ENCODE results near the gene RELCH. TPM values are rescaled to one million over a fixed set of nuclear protein-coding genes. Genes with fewer than 3 reads are reported as not detected.

Gene RELCH
- total and polyA plus RNA-seq, 2 of the 13 experiments (the other 11 are each of a cell fraction or from before 2014, with no cell fraction given): 5.6 to 31.7 TPM

GRCh38 chr18:62187543-62188510 lies 772 bp downstream of the RELCH start (continued):
- TF ChIP-seq CBX5 (CRISPR knock-in tag; IDR thresholded peaks at IDR 0.05; ENCODE audit: borderline replicate concordance): peak; percentile 49; the same call in 1 of the 2 replicates
- TF ChIP-seq SATB2 (CRISPR knock-in tag; IDR thresholded peaks at IDR 0.05): no peak
- TF ChIP-seq ZC3H13 (CRISPR knock-in tag; IDR thresholded peaks at IDR 0.05): peak; percentile 49; the same call in 1 of the 2 replicates
- peak; percentile 7; the same call in 1 of the 2 replicates for TF ChIP-seq MED1 (CRISPR knock-in tag; IDR thresholded peaks at IDR 0.05)
- no peak for TF ChIP-seq TFAP4 (IDR thresholded peaks at IDR 0.05; ENCODE audit: borderline replicate concordance, low read depth)
- 0 out of 2 replicates have a peak, but pooled peaks have one; percentile 8 for TF ChIP-seq ZSCAN9 (CRISPR knock-in tag; IDR thresholded peaks at IDR 0.05; ENCODE audit: borderline replicate concordance)
- peak; percentile 47; the same call in 1 of the 2 replicates for TF ChIP-seq NFKB2 (CRISPR knock-in tag; IDR thresholded peaks at IDR 0.05; ENCODE audit: borderline replicate concordance)
- no peak for TF ChIP-seq ZZZ3 (CRISPR knock-in tag; IDR thresholded peaks at IDR 0.05; ENCODE audit: borderline replicate concordance)
- TF ChIP-seq ZNF768 (CRISPR knock-in tag; IDR thresholded peaks at IDR 0.05): peak; percentile 50
- no peak for TF ChIP-seq NONO (IDR thresholded peaks at IDR 0.05)
- TF ChIP-seq NONO (CRISPR knock-in tag; conservative IDR thresholded peaks at IDR 0.05): peak; percentile 13; the same call in 1 of the 2 replicates
- 0 out of 2 replicates have a peak, but pooled peaks have one; percentile 6 for TF ChIP-seq ZBTB38 (CRISPR knock-in tag; IDR thresholded peaks at IDR 0.05)
- TF ChIP-seq, protein P1, sequence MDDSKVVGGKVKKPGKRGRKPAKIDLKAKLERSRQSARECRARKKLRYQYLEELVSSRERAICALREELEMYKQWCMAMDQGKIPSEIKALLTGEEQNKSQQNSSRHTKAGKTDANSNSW (CRISPR knock-in tag; IDR thresholded peaks at IDR 0.05; ENCODE audit: borderline replicate concordance): 0 out of 2 replicates have a peak, but pooled peaks have one; percentile 47
- peak; percentile 27; the same call in 1 of the 2 replicates for TF ChIP-seq RBFOX2 (IDR thresholded peaks at IDR 0.05; ENCODE audit: low read depth, low read length)
- peak; percentile 28; the same call in 1 of the 2 replicates for TF ChIP-seq KLF6 (CRISPR knock-in tag; IDR thresholded peaks at IDR 0.05)
- 0 out of 2 replicates have a peak, but pooled peaks have one; percentile 44 for TF ChIP-seq HOXA3 (CRISPR knock-in tag; IDR thresholded peaks at IDR 0.05)
- TF ChIP-seq CAMTA2 (CRISPR knock-in tag; IDR thresholded peaks at IDR 0.05; ENCODE audit: borderline replicate concordance): 0 out of 2 replicates have a peak, but pooled peaks have one; percentile 19
- TF ChIP-seq, protein P2, sequence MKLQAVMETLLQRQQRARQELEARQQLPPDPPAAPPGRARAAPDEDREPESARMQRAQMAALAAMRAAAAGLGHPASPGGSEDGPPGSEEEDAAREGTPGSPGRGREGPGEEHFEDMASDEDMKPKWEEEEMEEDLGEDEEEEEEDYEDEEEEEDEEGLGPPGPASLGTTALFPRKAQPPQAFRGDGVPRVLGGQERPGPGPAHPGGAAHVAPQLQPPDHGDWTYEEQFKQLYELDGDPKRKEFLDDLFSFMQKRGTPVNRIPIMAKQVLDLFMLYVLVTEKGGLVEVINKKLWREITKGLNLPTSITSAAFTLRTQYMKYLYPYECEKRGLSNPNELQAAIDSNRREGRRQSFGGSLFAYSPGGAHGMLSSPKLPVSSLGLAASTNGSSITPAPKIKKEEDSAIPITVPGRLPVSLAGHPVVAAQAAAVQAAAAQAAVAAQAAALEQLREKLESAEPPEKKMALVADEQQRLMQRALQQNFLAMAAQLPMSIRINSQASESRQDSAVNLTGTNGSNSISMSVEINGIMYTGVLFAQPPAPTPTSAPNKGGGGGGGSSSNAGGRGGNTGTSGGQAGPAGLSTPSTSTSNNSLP (IDR thresholded peaks at IDR 0.05; ENCODE audit: low read depth, low read length): no peak
- TF ChIP-seq, protein P3, sequence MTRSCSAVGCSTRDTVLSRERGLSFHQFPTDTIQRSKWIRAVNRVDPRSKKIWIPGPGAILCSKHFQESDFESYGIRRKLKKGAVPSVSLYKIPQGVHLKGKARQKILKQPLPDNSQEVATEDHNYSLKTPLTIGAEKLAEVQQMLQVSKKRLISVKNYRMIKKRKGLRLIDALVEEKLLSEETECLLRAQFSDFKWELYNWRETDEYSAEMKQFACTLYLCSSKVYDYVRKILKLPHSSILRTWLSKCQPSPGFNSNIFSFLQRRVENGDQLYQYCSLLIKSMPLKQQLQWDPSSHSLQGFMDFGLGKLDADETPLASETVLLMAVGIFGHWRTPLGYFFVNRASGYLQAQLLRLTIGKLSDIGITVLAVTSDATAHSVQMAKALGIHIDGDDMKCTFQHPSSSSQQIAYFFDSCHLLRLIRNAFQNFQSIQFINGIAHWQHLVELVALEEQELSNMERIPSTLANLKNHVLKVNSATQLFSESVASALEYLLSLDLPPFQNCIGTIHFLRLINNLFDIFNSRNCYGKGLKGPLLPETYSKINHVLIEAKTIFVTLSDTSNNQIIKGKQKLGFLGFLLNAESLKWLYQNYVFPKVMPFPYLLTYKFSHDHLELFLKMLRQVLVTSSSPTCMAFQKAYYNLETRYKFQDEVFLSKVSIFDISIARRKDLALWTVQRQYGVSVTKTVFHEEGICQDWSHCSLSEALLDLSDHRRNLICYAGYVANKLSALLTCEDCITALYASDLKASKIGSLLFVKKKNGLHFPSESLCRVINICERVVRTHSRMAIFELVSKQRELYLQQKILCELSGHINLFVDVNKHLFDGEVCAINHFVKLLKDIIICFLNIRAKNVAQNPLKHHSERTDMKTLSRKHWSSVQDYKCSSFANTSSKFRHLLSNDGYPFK (CRISPR knock-in tag; IDR thresholded peaks at IDR 0.05; ENCODE audit: borderline replicate concordance): peak; percentile 49; the same call in 1 of the 2 replicates
- peak; percentile 46 for TF ChIP-seq ZFP90 (CRISPR knock-in tag; IDR thresholded peaks at IDR 0.05; ENCODE audit: borderline replicate concordance)
- 0 out of 2 replicates have a peak, but pooled peaks have one; percentile 6 for TF ChIP-seq ELF3 (CRISPR knock-in tag; IDR thresholded peaks at IDR 0.05)
- peak; percentile 1; the same call in 1 of the 2 replicates for TF ChIP-seq ZFX (CRISPR knock-in tag; IDR thresholded peaks at IDR 0.05; ENCODE audit: low read depth)
- TF ChIP-seq GABPB1 (CRISPR knock-in tag; IDR thresholded peaks at IDR 0.05): peak; percentile 76; the same call in 1 of the 2 replicates
- TF ChIP-seq ZNF792 (CRISPR knock-in tag; IDR thresholded peaks at IDR 0.05): 0 out of 2 replicates have a peak, but pooled peaks have one; percentile 44
